ENCODE results near the gene PAX5.
A peak's percentile ranks its signal among the peaks of the same experiment; 100 is the strongest.

Gene PAX5

DNA sequence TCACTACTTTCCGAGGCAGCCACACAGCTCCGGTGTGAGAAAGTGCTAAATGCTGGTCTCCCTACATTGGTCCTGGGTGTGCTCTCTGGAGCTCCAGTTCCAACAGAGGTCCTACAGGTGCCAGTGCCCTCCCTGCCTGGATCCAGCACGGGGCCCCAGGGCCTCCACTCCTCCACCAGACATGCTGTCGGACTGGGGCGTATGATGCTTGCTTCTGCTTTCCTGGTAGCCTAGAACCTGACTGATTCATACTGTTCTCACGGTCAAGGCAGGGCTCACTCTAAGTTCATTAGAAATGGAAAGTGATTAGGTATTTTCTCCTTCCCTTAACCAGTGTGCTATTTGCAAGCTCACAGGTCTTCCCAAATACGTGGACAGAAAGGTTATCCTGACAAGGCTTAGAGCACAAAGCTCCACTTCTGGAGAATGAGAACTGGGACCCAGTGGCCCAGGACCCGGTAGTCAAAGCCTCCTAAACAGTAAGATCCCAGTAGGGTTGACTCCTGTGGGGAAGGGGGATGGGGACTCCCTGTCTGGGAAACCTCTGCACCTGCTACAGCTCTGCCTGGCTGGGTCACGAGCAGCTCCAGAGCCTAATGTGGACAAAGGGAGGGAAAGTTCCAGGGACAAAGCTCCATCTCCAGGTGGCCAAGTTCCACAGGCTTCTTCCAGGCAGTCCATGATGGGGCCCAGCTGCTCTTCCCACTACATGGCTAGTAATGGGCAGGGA lies 98.1 kb downstream of the PAX5 start:
- H3K4me3 Mint-ChIP-seq, result no peak overlapping the region
- H3K9me3 Mint-ChIP-seq, result peaks cover 4% of the 10 kb centered on the region
- H3K27me3 Mint-ChIP-seq (ENCODE audit: low read depth), result peaks cover 7% of the 10 kb centered on the region
- no peak overlapping the region for H3K27ac Mint-ChIP-seq
- no peaks in the 10 kb centered on the region for H3K36me3 Mint-ChIP-seq (ENCODE audit: low read depth)
- H3K4me1 Mint-ChIP-seq (ENCODE audit: low read depth), result peaks cover 5% of the 10 kb centered on the region

DNA sequence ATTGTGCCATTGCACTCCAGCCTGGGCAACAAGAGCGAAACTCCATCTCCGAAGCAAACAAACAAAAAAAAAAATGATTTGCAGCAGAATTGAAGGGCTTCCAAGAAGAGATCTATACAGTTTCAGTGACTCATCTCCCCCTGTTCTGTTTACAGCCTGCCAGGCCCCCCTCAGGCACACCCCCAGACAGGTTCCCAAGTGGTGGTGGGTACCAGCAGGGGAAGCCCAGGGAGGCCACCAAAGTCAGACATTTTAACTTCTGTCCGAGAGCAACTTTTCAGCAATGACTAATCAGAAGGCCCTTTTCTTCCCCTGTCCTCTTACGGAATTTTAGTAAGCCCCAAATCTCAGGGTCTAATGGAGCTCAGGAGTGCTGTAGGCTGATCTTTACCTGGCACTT lies 98.7 kb downstream of the PAX5 start:
- Mint-ChIP-seq H3K27me3 (ENCODE audit: low read depth) (peaks cover 7% of the 10 kb centered on the region), H3K27ac (no peak overlapping the region), H3K9me3 (peaks cover 4% of the 10 kb centered on the region), H3K36me3 (ENCODE audit: low read depth) (no peaks in the 10 kb centered on the region), H3K4me3 (no peak overlapping the region), H3K4me1 (ENCODE audit: low read depth) (peaks cover 5% of the 10 kb centered on the region)

GRCh38 chr9:36934478-36935065 lies 99.5 kb downstream of the PAX5 start:
- H3K4me3 Mint-ChIP-seq, result no peak overlapping the region
- H3K27ac Mint-ChIP-seq, result no peak overlapping the region
- H3K4me1 Mint-ChIP-seq (ENCODE audit: low read depth), result peaks cover 8% of the 10 kb centered on the region

GRCh38 chr9:36933676-36934215 lies 100.3 kb downstream of the PAX5 start:
- Mint-ChIP-seq H3K4me3 (no peak overlapping the region), H3K27ac (no peak overlapping the region), H3K9me3 (peaks cover 4% of the 10 kb centered on the region), H3K4me1 (ENCODE audit: low read depth) (peaks cover 14% of the 10 kb centered on the region), H3K27me3 (ENCODE audit: low read depth) (peaks cover 4% of the 10 kb centered on the region), H3K36me3 (ENCODE audit: low read depth) (no peaks in the 10 kb centered on the region)

More at GRCh38 chr9:36934478-36935065, 99.5 kb downstream of the PAX5 start:
- peaks cover 7% of the 10 kb centered on the region for H3K27me3 Mint-ChIP-seq (ENCODE audit: low read depth)
- H3K36me3 Mint-ChIP-seq (ENCODE audit: low read depth), result no peaks in the 10 kb centered on the region
- peaks cover 4% of the 10 kb centered on the region for H3K9me3 Mint-ChIP-seq

DNA sequence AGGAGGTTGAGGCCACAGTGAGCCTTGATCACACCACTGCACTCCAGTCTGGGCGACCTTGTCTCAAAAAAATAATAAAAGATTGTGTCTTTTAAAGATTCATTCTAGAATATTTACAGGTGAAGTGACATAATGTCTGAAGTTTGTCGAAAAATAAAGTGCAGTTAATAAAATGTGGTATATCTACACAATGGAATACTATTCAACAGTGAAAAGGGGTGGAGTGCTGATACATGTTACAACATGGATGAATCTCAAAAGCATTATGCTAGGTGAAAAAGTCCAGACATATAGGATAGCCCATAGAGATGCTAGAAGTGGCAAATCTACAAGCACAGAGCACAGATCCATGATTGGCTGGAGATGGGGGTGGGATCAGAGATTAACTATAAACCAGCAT lies 101.9 kb downstream of the PAX5 start:
- Mint-ChIP-seq H3K4me1 (ENCODE audit: low read depth) (peaks cover 22% of the 10 kb centered on the region), H3K4me3 (no peak overlapping the region), H3K9me3 (peaks cover 4% of the 10 kb centered on the region), H3K27me3 (ENCODE audit: low read depth) (no peaks in the 10 kb centered on the region), H3K27ac (no peak overlapping the region), H3K36me3 (ENCODE audit: low read depth) (no peaks in the 10 kb centered on the region)

DNA sequence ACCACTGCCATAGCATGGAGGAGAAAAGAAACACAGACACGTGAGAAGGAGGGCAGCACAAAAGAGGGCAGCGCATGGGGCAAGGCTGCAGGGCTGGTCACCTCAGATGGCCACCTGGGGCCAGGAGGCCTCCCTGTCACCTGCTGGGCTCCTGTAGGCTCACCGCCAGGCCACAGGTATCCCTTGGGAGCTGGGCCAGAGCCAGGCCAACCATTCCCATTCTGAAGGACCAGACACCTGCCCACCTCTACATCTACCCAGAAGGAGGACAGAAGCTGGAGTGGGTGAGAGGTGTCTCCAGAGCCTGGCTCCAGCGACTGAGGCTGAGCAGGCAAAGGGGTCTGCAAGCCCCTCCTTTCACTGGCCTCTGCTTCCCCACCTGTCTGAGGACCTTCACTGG lies 103.1 kb downstream of the PAX5 start:
- H3K27ac Mint-ChIP-seq, result no peak overlapping the region
- H3K4me3 Mint-ChIP-seq, result no peak overlapping the region
- H3K36me3 Mint-ChIP-seq (ENCODE audit: low read depth), result no peaks in the 10 kb centered on the region
- H3K9me3 Mint-ChIP-seq, result peaks cover 4% of the 10 kb centered on the region
- H3K4me1 Mint-ChIP-seq (ENCODE audit: low read depth), result peaks cover 22% of the 10 kb centered on the region
- no peaks in the 10 kb centered on the region for H3K27me3 Mint-ChIP-seq (ENCODE audit: low read depth)

DNA sequence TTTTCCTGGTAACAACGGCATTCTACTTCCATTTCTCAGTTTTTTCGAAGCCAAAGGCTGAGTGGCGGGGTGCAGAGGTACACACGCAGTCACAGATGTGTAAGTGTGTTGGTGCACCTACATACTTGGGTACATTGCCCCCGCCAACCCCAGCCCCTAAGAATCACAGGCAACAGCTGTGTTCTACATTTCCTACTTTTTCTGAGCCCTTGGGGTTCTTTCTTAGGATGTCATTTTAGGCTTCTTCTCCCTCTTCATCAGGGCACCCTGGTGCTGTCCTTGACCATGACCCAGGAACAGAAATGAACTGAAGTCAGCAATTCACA lies 104.8 kb downstream of the PAX5 start:
- Mint-ChIP-seq H3K9me3 (peaks cover 4% of the 10 kb centered on the region), H3K27ac (peak overlapping the region; percentile 31), H3K36me3 (ENCODE audit: low read depth) (peaks cover 3% of the 10 kb centered on the region), H3K4me3 (no peak overlapping the region), H3K27me3 (ENCODE audit: low read depth) (no peaks in the 10 kb centered on the region), H3K4me1 (ENCODE audit: low read depth) (peaks cover 29% of the 10 kb centered on the region)

DNA sequence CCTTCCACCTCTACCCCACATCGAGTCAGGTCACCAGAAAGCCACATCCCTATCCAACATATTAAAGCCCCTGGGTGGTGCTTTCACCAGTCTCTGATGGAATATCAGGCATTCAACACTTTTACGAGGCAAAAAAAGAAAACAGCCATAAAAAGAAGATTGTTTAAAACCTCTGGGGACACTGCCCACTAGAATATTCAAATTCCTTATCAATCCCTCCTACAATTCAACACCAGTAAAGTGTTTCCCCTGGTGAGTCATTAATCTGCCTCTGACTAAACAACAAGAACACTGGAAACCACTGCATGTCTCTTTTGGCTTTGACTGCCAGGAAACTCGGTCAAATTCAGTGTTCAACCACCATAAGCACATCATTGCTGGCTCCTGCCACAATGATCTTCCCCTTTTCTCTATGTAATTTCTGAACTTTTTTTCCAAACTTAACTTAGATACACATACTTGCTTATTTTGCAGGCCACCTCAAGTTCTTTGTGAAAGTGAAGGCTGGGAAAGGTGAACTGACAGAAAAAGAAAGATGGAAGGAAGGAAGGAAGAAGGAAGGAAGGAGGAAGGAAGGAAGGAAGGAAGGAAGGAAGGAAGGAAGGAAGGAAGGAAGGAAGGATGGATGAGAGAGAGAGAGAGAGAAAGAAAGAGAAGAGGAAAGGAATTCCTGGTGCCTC lies 105.3 kb downstream of the PAX5 start:
- peaks cover 34% of the 10 kb centered on the region for H3K4me1 Mint-ChIP-seq (ENCODE audit: low read depth)
- H3K36me3 Mint-ChIP-seq (ENCODE audit: low read depth), result peaks cover 3% of the 10 kb centered on the region
- no peaks in the 10 kb centered on the region for H3K27me3 Mint-ChIP-seq (ENCODE audit: low read depth)
- peak overlapping the region; percentile 18 for H3K4me3 Mint-ChIP-seq
- H3K27ac Mint-ChIP-seq, result peak overlapping the region; percentile 78
- H3K9me3 Mint-ChIP-seq, result peaks cover 4% of the 10 kb centered on the region

DNA sequence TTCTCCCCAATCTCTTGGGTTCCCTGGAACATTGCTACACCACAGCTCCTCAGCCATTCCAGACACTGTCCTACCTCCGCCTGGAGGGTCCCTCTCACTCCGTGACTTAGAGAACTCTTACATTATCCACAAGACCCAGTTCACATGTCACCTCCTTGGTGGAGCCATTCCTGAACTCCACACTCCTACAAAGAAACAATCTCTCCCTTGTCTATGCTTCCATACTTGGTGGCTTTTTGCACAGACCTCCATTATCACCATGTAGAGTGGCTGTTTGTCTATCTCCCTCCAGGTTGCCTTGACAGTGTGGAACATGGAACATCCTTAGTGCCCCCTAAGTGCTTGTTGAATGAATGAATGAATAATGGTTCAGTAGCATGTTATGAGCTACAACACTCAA lies 105.9 kb downstream of the PAX5 start:
- H3K27me3 Mint-ChIP-seq (ENCODE audit: low read depth), result no peaks in the 10 kb centered on the region
- peaks cover 4% of the 10 kb centered on the region for H3K9me3 Mint-ChIP-seq
- H3K36me3 Mint-ChIP-seq (ENCODE audit: low read depth), result peaks cover 3% of the 10 kb centered on the region
- peaks cover 40% of the 10 kb centered on the region for H3K4me1 Mint-ChIP-seq (ENCODE audit: low read depth)
- H3K27ac Mint-ChIP-seq, result peak overlapping the region; percentile 78
- H3K4me3 Mint-ChIP-seq, result no peak overlapping the region

DNA sequence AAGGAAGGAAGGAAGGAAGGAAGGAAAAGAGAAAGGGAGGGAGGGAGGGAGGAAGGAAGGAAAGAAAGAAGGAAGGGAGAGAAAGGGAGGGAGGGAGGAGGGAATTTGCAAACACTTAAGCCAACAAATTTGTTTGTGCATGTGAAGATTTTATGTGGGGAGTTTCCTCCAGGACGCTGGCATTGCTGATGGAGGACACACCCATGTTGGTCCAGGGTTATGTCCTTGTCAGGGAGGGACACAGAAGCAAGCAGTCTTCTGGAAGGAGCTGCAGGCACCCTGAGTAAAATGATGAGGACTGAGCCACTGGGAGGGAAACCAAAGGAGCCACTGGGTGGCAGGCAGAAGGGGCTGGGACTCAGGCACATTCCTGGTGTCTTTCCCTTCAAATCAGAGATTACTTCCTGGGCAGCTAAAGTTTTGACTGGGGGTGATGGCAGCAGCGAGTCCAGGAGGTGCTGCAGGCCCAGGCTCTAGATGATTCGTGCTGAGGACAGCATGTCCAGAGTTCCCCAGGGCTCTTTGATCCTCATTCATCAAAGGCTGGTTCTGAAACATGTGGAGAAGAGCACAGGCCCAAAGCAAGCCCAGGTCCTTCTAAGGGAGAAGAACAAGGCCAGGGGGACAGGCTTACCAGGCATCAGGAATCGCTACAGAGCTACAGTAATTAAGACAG lies 109.2 kb downstream of the PAX5 start:
- H3K9me3 Mint-ChIP-seq, result no peaks in the 10 kb centered on the region
- peaks cover 3% of the 10 kb centered on the region for H3K36me3 Mint-ChIP-seq (ENCODE audit: low read depth)
- no peak overlapping the region for H3K27ac Mint-ChIP-seq
- H3K4me3 Mint-ChIP-seq, result no peak overlapping the region
- H3K27me3 Mint-ChIP-seq (ENCODE audit: low read depth), result no peaks in the 10 kb centered on the region
- peaks cover 46% of the 10 kb centered on the region for H3K4me1 Mint-ChIP-seq (ENCODE audit: low read depth)

DNA sequence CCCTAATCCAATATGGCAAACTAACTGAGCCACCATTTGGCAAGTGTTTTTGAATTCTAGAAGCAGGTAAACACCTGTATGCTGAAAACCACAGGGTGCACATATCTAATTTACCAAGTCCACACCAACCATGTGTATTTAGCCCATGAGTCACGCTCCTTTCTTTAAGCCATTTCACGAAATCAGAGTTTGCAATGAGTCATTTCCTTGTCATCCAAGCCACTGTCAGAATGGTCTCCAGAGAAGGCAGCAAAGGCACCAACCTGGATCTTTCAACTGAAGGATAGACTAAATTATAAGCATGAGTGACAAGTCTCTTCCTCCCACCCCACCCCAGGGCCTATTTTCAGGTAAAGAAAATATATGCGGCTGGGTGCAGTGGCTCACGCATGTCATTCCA lies 110.0 kb downstream of the PAX5 start:
- Mint-ChIP-seq H3K36me3 (ENCODE audit: low read depth) (peaks cover 3% of the 10 kb centered on the region), H3K27me3 (ENCODE audit: low read depth) (no peaks in the 10 kb centered on the region), H3K27ac (no peak overlapping the region), H3K9me3 (no peaks in the 10 kb centered on the region), H3K4me1 (ENCODE audit: low read depth) (peaks cover 41% of the 10 kb centered on the region), H3K4me3 (no peak overlapping the region)

DNA sequence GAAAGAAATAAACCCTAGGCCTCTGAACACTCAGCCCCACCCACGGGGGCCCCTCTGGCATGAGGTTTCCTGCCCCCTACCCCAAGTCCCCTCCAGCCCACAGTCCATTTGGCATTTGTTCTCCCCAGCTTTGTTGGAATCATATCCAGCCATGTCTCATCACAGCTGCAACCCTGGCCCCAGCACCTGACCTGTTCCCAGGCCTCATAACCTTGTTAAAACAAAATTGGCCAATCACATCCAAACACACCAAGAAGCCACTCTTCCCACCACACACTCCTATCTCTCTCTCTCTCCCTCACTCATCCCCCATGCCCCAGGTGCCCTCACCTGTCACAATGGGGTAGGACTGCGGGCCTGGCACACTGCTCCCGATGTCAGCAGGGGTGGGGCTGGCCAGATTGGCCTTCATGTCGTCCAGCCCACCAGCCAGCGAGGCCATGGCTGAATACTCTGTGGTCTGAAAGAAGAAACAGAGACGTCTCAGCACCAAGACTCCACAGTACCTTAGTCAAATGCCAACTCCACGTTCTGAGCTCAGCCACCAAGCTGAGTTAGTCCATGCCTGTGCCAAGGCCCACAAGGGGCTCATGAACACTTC lies 110.9 kb downstream of the PAX5 start:
- Mint-ChIP-seq H3K4me3 (no peak overlapping the region), H3K4me1 (ENCODE audit: low read depth) (peaks cover 31% of the 10 kb centered on the region), H3K27me3 (ENCODE audit: low read depth) (no peaks in the 10 kb centered on the region), H3K27ac (peak overlapping the region; percentile 34), H3K36me3 (ENCODE audit: low read depth) (peaks cover 3% of the 10 kb centered on the region), H3K9me3 (no peaks in the 10 kb centered on the region)

DNA sequence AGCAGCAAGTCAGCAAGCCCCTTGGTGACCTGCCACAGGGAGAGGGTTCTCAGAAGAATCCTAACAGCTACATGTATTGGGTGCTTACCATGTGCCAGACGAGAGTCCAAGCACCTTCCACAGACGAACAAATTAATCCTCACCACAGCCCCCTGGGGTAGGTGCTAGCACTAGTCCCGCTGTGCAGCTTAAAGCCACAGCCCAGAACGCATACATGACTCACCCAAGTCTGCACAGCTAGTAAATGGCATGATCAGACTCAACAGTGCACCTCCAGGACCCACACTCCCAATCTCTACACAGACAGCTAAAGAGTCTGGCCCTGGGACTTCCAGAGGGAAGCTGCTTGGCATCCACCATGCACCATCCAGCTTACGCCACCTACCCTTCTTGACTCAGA lies 111.5 kb downstream of the PAX5 start:
- H3K9me3 Mint-ChIP-seq, result no peaks in the 10 kb centered on the region
- peaks cover 3% of the 10 kb centered on the region for H3K36me3 Mint-ChIP-seq (ENCODE audit: low read depth)
- H3K4me1 Mint-ChIP-seq (ENCODE audit: low read depth), result peaks cover 30% of the 10 kb centered on the region
- no peaks in the 10 kb centered on the region for H3K27me3 Mint-ChIP-seq (ENCODE audit: low read depth)
- no peak overlapping the region for H3K4me3 Mint-ChIP-seq
- peak overlapping the region; percentile 34 for H3K27ac Mint-ChIP-seq

DNA sequence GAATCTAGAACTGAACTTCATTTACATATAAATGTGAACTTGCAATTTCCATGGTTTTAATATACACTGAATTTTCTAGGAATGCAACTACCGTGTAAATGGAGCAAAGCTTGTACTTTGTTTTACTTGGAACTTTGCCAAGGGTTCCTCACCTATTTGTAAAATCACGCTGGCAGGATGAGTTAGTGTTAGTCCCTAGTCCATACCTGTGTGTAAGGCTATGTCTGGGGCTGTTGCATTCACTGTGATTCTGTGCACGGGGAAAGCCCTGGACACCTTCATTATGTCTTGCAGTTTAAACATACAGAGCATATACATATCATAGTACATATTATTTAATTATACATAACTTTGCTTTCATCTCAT lies 119.9 kb downstream of the PAX5 start:
- Mint-ChIP-seq H3K36me3 (ENCODE audit: low read depth) (no peaks in the 10 kb centered on the region), H3K27ac (no peak overlapping the region), H3K27me3 (ENCODE audit: low read depth) (peaks cover 10% of the 10 kb centered on the region)

More for the DNA sequence above, 119.9 kb downstream of the PAX5 start:
- H3K4me3 Mint-ChIP-seq, result no peak overlapping the region
- H3K9me3 Mint-ChIP-seq, result no peaks in the 10 kb centered on the region
- H3K4me1 Mint-ChIP-seq (ENCODE audit: low read depth), result no peaks in the 10 kb centered on the region

All from T-helper 1 cell treated with Interleukin-12 subunit alpha and Interleukin-12 subunit beta and Interleukin-4 antibody, amounts not matched to agents 30 μg/mL and 1 μg/mL, for 36 hours (primary cell).